ENCODE measurements around the gene CACNA1F.

The CACNA1F gene

GRCh38 chrX:49155900-49156837 is 77.0 kb downstream of the CACNA1F start:
- peak overlapping the region; percentile 47 for H3K4me3 ChIP-seq (ENCODE audit: low read depth, low read length)

GRCh38 chrX:49155243-49155899 is 77.8 kb downstream of the CACNA1F start:
- peak overlapping the region; percentile 18 for H3K4me3 ChIP-seq (ENCODE audit: low read depth, low read length)
